B cell (primary cell): ENCODE results near the gene LCORL. TPM values are rescaled to one million over a fixed set of nuclear protein-coding genes. Genes with fewer than 3 reads are reported as not detected.

Experiments
- ATAC-seq: fragments of 200-7000 bp; cut with Tn5 transposase; one replicate; pipeline ENCODE4 v1.10.0; 2021; ENCODE audit warnings: low read depth, mild to moderate bottlenecking, moderate number of reproducible peaks, moderate library complexity
- CTCF ChIA-PET: fragments of 350-600 bp; sonication (Branson Sonifier 250); formaldehyde crosslinking; loops from one replicate; lab custom pipeline; 2021; ENCODE audit warnings: antibody characterized with exemption, inconsistent platforms; lab: Charles Lee
- POLR2A ChIA-PET: fragments of 350-600 bp; sonication (Branson Sonifier 250); formaldehyde crosslinking; loops from one replicate; lab custom pipeline; 2021; ENCODE audit warnings: antibody characterized with exemption; lab: Charles Lee
- DNase-seq: peaks from one replicate; pipeline ENCODE4 v3.0.0; 2013
- H2AFZ ChIP-seq: 2 replicates; pipeline ENCODE4 v1.6.1; 2012; ENCODE audit warnings: mild to moderate bottlenecking, low read depth, low read length; ENCODE audit not compliant: insufficient read depth, poor library complexity, severe bottlenecking
- H3K27ac ChIP-seq, 2 donors: 1 replicate in 1 of 2; 2 replicates in 1 of 2; pipeline ENCODE4 v1.5.1; 2012 to 2013; ENCODE audit warnings: low read length in 2 of 2, mild to moderate bottlenecking in 2 of 2, moderate library complexity in 1 of 2
- H3K27me3 ChIP-seq, 4 experiments: fragments of 200-600 bp in 1 of 4; sonication (generic) in 1 of 4; replicated peaks in 1 of 4; 1 replicate in 2 of 4; 2 replicates in 2 of 4; pipeline versions ENCODE4 v1.6.1 to v1.7.0; 2013 to 2016; ENCODE audit warnings: low read length in 3 of 4, mild to moderate bottlenecking in 2 of 4, mixed read lengths in 1 of 4, moderate library complexity in 1 of 4; ENCODE audit not compliant: insufficient read depth in 4 of 4, control insufficient read depth in 3 of 4; ENCODE audit errors: control extremely low read depth in 1 of 4
- H3K36me3 ChIP-seq, 2 experiments: replicated peaks in 1 of 2; 1 replicate in 1 of 2; 2 replicates in 1 of 2; pipeline versions ENCODE4 v1.6.1 to v1.7.1; 2013; ENCODE audit warnings: low read length in 1 of 2; ENCODE audit not compliant: insufficient read depth in 2 of 2, control insufficient read depth in 1 of 2; ENCODE audit errors: control extremely low read depth in 1 of 2, extremely low read depth in 1 of 2
- H3K4me1 ChIP-seq, 2 donors: fragments of 200-600 bp in 1 of 2; sonication (generic) in 1 of 2; 1 replicate in 1 of 2; 2 replicates in 1 of 2; pipeline versions ENCODE4 v1.5.1 to v1.6.1; 2013 to 2017; ENCODE audit warnings: low read length in 2 of 2; ENCODE audit not compliant: control insufficient read depth in 2 of 2, insufficient read depth in 2 of 2
- H3K4me2 ChIP-seq: replicated peaks from 2 replicates; pipeline ENCODE3; 2012; ENCODE audit warnings: mild to moderate bottlenecking, low read depth, low read length; ENCODE audit not compliant: poor library complexity, severe bottlenecking
- H3K4me3 ChIP-seq, 5 experiments: fragments of 200-600 bp in 1 of 5; sonication (generic) in 1 of 5; 1 replicate in 3 of 5; 2 replicates in 2 of 5; pipeline versions ENCODE4 v1.5.1 to v1.7.0; 2011 to 2016; ENCODE audit warnings: low read length in 4 of 5, mild to moderate bottlenecking in 4 of 5, low read depth in 2 of 5, control low read depth in 1 of 5, moderate library complexity in 1 of 5; ENCODE audit not compliant: insufficient read depth in 1 of 5; ENCODE audit errors: control extremely low read depth in 1 of 5, extremely low read depth in 1 of 5
- H3K79me2 ChIP-seq: fragments of 200-600 bp; sonication (generic); one replicate; pipeline ENCODE4 v1.6.0; 2016; ENCODE audit warnings: low read length; ENCODE audit not compliant: control insufficient read depth, insufficient read depth
- H3K9ac ChIP-seq: fragments of 200-600 bp; sonication (generic); 2 replicates; pipeline ENCODE4 v1.6.1; 2017; ENCODE audit warnings: mild to moderate bottlenecking, low read length, moderate library complexity
- H3K9me3 ChIP-seq, 3 donors: one replicate each; pipeline versions ENCODE4 v1.6.1 to v1.7.1; 2013; ENCODE audit warnings: low read length in 2 of 3; ENCODE audit not compliant: control insufficient read depth in 2 of 3, insufficient read depth in 1 of 3; ENCODE audit errors: control extremely low read depth in 1 of 3
- H4K20me1 ChIP-seq: 2 replicates; pipeline ENCODE4 v1.6.0; 2012; ENCODE audit warnings: mild to moderate bottlenecking, low read length; ENCODE audit not compliant: insufficient read depth, control insufficient read depth, poor library complexity, severe bottlenecking
- H3K27ac Mint-ChIP-seq: one replicate; pipeline ENCODE4 v1.8.0; 2021; ENCODE audit warnings: mixed read lengths
- H3K27me3 Mint-ChIP-seq: one replicate; pipeline ENCODE4 v1.8.0; 2021; ENCODE audit warnings: mixed read lengths
- H3K4me1 Mint-ChIP-seq: one replicate; pipeline ENCODE4 v1.8.0; 2021; ENCODE audit warnings: mixed read lengths
- H3K4me3 Mint-ChIP-seq: one replicate; pipeline ENCODE4 v1.8.0; 2021; ENCODE audit warnings: mixed read lengths
- H3K9me3 Mint-ChIP-seq: one replicate; pipeline ENCODE4 v1.8.0; 2022; ENCODE audit warnings: mixed read lengths; ENCODE audit not compliant: insufficient read depth
- EZH2 ChIP-seq: IDR thresholded peaks from 2 replicates; pipeline ENCODE4 v1.6.1; 2012; ENCODE audit warnings: borderline replicate concordance, low read depth, mild to moderate bottlenecking, moderate library complexity, low read length; ENCODE audit not compliant: insufficient read depth, poor library complexity, severe bottlenecking
- WGBS: methylation state at CpG from one replicate; pipeline ENCODE4 v1.1.5; 2013; ENCODE audit warnings: missing lambda C conversion rate; ENCODE audit not compliant: insufficient coverage; 5-methylcytosine and 5-hydroxymethylcytosine counted together
- intact Hi-C: fragments of 100-400 bp; cut with micrococcal nuclease; formaldehyde crosslinking; loops from one replicate; pipeline ENCODE4 v1.10.0; 2022
- polyA plus RNA-seq: library from polyadenylated mRNA; depleted of rRNA; stranded (reverse); fragments of >200 nt; gene quantifications from 2 replicates; pipeline ENCODE4 v1.2.3, GENCODE V29; 2012
- total RNA-seq, 2 donors: library from RNA; stranded (reverse); fragments of 120-200 nt in 1 of 2; gene quantifications; 1 replicate in 1 of 2; 2 replicates in 1 of 2; pipeline versions ENCODE4 v1.2.3 to v1.2.4, GENCODE V29; 2013 to 2022
- TF ChIP-seq, protein P1 (sequence below): fragments of 200-600 bp; IDR thresholded peaks from one replicate; pipeline ENCODE4 v1.8.0; 2022; ENCODE audit warnings: antibody characterized with exemption, mild to moderate bottlenecking

Gene LCORL
- total and polyA plus RNA-seq, 2 donors (not counting 1 experiment from before 2014, with no cell fraction given): 1.2 to 31.3 TPM

DNA sequence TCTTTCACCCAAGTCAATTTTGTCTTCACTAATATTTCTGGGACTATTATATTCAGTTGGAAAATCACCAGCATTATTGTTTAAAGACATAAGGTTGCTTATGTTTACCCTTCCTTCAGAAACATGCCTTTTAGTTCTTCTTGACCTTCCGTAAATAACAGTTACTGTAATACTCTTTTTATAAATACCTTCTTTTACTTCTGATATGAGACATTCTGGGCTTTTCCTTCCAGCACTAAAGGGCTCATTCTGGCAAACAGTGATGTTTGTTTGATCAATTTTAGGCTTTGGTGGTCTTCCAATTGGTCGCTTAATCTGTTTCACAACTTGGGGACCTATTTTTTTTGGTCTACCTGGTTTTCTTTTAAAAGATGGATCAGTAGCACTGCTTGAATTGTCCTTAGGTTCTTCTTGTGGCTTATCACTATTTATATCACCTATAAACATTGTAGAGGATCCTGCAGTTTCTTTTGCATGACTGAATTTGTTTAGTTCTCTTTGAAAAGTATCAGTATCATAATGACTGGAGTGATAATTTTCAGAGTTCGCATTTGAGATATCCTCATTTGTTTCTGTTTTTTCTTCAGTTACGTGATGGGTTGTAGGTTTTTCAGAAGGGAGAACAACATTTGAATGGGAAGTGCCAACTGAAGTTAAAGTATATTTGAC is 146.0 kb downstream of the LCORL start:
- ATAC-seq (no peak), DNase-seq (no peak)
- no peaks in the 10 kb centered on the region for H3K79me2 ChIP-seq
- H3K4me2 ChIP-seq: no peak overlapping the region
- no peaks in the 10 kb centered on the region for H3K27me3 Mint-ChIP-seq
- H3K4me3 Mint-ChIP-seq: no peak overlapping the region
- WGBS: no CpG with 5 or more reads among the region's 4 CpGs
- no peak overlapping the region for H3K27ac ChIP-seq
- no peak overlapping the region for H3K27ac Mint-ChIP-seq
- no peak overlapping the region for H3K4me3 ChIP-seq
- no peaks in the 10 kb centered on the region for H3K9me3 ChIP-seq
- POLR2A ChIA-PET: no interaction called here
- H4K20me1 ChIP-seq: no peaks in the 10 kb centered on the region
- intact Hi-C loops: no loop called here
- no peaks in the 10 kb centered on the region for H3K4me1 Mint-ChIP-seq
- H3K9me3 Mint-ChIP-seq: peaks cover 3% of the 10 kb centered on the region
- CTCF ChIA-PET: no interaction called here
- H3K27me3 ChIP-seq: no peaks in the 10 kb centered on the region
- no peak overlapping the region for H3K9ac ChIP-seq
- TF ChIP-seq, protein P1, sequence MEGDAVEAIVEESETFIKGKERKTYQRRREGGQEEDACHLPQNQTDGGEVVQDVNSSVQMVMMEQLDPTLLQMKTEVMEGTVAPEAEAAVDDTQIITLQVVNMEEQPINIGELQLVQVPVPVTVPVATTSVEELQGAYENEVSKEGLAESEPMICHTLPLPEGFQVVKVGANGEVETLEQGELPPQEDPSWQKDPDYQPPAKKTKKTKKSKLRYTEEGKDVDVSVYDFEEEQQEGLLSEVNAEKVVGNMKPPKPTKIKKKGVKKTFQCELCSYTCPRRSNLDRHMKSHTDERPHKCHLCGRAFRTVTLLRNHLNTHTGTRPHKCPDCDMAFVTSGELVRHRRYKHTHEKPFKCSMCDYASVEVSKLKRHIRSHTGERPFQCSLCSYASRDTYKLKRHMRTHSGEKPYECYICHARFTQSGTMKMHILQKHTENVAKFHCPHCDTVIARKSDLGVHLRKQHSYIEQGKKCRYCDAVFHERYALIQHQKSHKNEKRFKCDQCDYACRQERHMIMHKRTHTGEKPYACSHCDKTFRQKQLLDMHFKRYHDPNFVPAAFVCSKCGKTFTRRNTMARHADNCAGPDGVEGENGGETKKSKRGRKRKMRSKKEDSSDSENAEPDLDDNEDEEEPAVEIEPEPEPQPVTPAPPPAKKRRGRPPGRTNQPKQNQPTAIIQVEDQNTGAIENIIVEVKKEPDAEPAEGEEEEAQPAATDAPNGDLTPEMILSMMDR: no peak
- TF ChIP-seq EZH2: no peak
- H2AFZ ChIP-seq: no peak overlapping the region
- H3K4me1 ChIP-seq: no peaks in the 10 kb centered on the region
- H3K36me3 ChIP-seq: peaks cover 0 to 2% of the 10 kb centered on the region in 2 experiments

DNA sequence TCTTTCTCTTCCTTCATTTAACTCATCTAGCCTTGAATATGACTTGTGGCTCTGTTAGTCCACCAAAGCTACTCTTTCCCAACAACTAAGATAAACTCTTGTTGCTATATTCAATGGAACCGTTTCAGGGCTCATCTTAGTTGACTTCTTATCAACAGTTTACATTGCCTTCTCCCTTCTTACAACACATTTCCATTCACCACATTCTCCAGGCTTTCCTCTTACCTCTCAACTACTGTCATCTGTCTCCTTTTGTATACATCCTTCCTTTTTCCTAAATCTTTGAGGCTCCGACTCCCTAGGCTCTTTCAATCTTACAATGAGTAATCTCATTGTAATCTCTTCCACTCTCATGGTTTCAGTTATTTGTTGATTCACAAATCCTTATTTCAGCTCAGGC is 152.2 kb downstream of the LCORL start:
- Mint-ChIP-seq H3K4me3 (no peak overlapping the region), H3K27me3 (no peaks in the 10 kb centered on the region), H3K4me1 (no peaks in the 10 kb centered on the region), H3K9me3 (no peaks in the 10 kb centered on the region), H3K27ac (no peak overlapping the region)
- Histone ChIP-seq H3K4me2 (no peak overlapping the region), H2AFZ (no peak overlapping the region), H3K36me3 (no peaks in the 10 kb centered on the region), H3K4me3 (no peak overlapping the region), H3K27ac (no peak overlapping the region), H3K79me2 (no peaks in the 10 kb centered on the region), H3K9ac (no peak overlapping the region), H3K27me3 (no peaks in the 10 kb centered on the region), H4K20me1 (no peaks in the 10 kb centered on the region), H3K4me1 (no peaks in the 10 kb centered on the region), H3K9me3 (no peaks in the 10 kb centered on the region)
- intact Hi-C loops: no loop called here
- ATAC-seq: no peak
- no peak for DNase-seq
- POLR2A ChIA-PET: no interaction called here
- WGBS: 94% methylated on average over 2 of the region's 2 CpGs
- CTCF ChIA-PET: no interaction called here
- TF ChIP-seq, protein P1: no peak
- no peak for TF ChIP-seq EZH2
